ENCODE data around the gene TDRD1.

Gene TDRD1

GRCh38 chr10:114234132-114234531 is 55.0 kb downstream of the TDRD1 start:
- DNase-seq (ENCODE audit: low spot score), result no peak

GRCh38 chr10:114239117-114239993 is 60.2 kb downstream of the TDRD1 start, which contains the start of gene VWA2:
Gene VWA2, plus strand, starts transcription at chr10:114239254. Its CDS starts 9,460 bp downstream, at chr10:114248714.
- no peak for DNase-seq (ENCODE audit: low spot score)

DNA sequence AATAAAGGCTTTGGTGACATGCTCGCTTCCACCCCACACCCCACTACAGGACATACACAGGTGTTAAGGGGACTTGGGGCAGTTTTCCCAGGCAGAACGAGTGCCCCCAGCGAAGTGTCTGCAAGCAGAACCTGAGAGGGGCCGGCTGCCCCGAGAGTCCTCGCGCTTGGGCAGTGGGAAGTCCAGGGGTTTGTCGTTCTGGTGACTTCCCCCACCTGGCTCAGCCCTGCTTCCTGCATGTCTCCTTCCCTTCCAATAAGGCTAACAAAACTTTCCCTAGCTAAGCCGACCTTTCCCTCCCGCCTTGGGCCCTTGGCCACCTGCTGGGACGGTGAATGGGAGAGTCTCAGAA is 60.8 kb downstream of the TDRD1 start:
- no peak for DNase-seq (ENCODE audit: low spot score)

GRCh38 chr10:114242235-114242634 is 63.1 kb downstream of the TDRD1 start:
- DNase-seq (ENCODE audit: low spot score), result no peak

- no peak for DNase-seq (ENCODE audit: low spot score)
Measured at GRCh38 chr10:114243661-114244060, 64.5 kb downstream of the TDRD1 start.

GRCh38 chr10:114244126-114244525 is 65.0 kb downstream of the TDRD1 start:
- DNase-seq (ENCODE audit: low spot score), result no peak

DNA sequence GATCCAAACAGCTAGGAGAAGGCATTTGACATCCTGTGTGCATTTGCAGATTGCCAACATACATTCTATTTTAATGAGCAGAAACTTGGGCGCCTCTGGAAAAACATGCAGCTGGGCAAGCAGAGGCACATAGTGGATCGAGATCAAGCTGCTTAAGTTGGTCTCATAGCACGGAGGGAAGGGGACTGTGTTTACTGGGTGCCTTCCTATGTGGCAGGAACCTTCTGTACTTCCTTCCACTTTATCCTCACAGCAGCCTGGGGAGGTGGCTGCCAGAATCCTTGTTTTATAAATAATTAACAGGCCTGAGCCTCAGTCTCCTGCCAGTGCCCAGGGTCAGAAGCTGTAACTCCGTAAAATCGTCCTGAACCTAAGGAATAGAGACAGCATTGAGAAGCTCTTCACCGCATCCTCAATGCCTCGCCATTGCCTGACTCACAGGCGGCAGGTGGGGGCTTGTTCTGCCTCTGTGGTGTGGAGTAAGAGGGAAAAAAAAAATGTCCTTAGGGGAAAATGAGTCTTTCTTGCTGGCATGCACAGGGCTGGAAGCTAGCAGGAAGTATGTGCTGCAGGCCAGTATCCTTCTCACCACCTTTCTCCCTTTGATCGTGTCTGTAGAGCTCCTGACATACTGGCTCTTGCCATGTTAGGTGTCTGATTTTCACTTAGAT is 66.1 kb downstream of the TDRD1 start:
- no peak for DNase-seq (ENCODE audit: low spot score)

GRCh38 chr10:114246679-114247305 is 67.6 kb downstream of the TDRD1 start:
- DNase-seq (ENCODE audit: low spot score), result no peak

DNA sequence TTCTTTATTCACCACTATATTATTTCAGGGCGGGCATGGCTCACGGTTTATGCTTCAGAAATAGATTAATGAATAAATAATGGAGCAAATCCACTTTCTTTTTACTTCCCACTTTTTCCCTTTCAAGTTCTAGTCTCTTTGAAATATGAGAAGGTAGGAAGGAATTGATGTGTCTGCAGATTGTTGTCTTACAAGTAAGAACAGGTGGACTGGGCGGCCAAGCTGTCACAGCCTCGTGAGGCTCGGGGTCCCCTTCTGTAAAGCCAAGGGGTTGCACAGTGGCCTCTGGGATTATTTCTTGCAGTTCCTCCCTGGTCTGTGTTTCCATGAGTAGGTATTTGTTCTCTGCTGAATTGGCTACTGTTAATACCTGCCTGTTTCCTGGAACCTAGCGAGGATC is 71.1 kb downstream of the TDRD1 start:
- DNase-seq (ENCODE audit: low spot score), result no peak

GRCh38 chr10:114250716-114251115 is 71.6 kb downstream of the TDRD1 start:
- no peak for DNase-seq (ENCODE audit: low spot score)

DNA sequence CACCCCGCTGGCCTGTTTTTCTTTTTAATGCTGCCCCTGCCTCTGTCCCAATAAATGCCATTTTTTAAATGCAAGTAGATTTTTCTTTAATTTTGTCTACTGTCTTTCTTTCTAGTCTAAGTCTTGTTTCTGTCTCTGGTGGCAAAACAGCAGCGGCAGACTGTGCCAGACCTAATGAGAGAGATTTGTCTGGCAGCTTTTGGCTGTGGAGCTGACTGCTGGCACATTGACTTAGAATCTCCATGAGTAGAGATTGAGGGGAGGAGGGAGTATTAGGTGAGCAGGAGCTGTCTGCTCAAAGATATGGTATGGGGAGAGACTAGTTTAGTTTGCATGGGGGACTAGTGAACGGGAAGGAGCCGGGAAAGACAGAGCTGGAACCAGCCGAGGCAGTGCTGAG is 72.9 kb downstream of the TDRD1 start:
- DNase-seq (ENCODE audit: low spot score), result no peak

- no peak for DNase-seq (ENCODE audit: low spot score)
Measured at GRCh38 chr10:114252883-114253282, 73.7 kb downstream of the TDRD1 start.

GRCh38 chr10:114255227-114255626 is 76.1 kb downstream of the TDRD1 start:
- DNase-seq (ENCODE audit: low spot score), result no peak

- DNase-seq (ENCODE audit: low spot score), result no peak
Measured at GRCh38 chr10:114256008-114256765, 77.0 kb downstream of the TDRD1 start.

GRCh38 chr10:114256822-114257221 is 77.7 kb downstream of the TDRD1 start:
- no peak for DNase-seq (ENCODE audit: low spot score)

DNA sequence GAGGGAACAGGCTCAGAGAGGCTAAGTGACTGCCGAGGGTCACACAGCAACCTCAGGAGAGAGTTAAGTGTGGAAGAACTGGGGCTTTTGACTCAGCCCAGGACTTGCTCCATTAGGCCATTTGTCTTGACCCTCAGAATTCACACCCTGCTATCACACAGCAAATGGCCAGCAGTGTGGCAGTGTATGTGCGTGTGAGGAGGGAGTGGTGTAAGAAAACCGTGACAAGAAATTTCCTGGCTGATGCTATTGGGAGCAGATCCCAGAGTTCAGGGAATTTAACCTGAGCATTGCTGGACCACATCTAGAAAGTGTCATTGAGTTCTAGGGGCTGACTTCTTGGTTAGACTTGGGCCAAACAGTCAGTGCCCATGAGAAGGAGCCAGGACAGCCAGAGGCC is 78.3 kb downstream of the TDRD1 start:
- DNase-seq (ENCODE audit: low spot score), result no peak

DNA sequence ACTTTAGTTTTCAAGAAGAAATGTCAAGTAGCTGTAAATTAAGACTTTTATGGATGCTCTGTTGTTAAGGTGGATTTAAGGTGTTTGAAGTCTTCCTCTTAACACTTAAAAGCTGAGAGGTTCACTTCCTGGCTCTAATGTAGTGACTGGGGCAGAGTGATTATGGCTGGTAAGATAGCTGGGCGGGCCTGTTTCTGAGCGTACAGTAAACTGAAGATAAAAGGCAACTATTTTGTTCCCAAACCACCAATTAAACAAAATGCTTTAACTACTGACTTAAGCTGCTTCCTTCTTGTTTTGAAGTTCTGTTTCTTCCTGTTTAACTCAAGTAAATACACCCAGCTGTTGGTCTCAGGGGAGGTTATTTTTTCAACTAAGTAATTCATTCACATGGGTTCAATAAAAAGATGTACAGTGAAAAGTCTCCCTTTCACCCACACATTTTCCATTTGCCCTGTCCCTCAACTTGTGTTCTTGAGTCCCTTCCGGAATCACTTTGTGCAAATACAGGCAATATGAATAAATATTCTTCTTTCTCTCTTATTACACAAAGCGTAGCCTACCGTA is 79.2 kb downstream of the TDRD1 start:
- no peak for DNase-seq (ENCODE audit: low spot score)

DNA sequence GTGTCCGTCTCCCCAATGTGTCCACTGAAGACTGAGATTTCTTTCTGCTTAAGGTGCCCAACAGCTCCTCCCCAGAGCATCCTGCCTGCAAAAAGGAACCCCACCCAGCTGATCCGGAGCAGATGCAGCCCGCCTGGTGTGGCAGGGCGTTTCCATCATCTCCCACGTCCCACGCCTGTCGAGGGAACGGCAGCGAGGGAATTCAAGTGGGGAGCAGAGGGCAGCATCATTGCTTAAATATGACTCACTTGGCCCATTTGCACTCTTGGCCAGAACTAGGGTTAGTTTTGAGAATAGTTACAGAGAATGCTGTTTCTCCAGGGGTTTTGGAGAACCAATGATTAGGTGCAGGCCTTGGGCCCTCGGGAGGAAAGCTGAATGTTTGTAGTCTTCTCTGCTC is 80.7 kb downstream of the TDRD1 start:
- DNase-seq (ENCODE audit: low spot score), result no peak

- DNase-seq (ENCODE audit: low spot score), result no peak
Measured at GRCh38 chr10:114260366-114260765, 81.2 kb downstream of the TDRD1 start.

- no peak for DNase-seq (ENCODE audit: low spot score)
Measured at GRCh38 chr10:114261076-114261475, 81.9 kb downstream of the TDRD1 start.

DNA sequence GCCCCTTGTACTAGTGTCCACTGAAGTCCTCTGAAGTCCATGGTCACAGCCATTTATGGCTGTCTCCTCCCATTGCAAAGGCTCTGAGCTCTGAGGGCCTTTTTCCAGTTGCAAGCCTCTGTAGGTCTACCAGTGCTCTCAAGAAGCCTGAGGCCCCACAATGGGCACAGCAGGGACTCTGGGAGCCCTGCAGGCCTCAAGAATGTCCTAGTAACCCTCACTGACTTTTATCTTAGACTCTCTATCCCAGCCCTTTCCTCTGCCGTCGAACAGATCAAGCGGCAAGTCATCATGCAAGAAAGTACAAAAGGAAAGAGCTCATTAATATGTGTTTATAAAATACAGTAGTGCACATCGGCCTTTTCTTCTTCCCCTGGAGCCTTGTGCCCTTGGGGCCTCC is 83.3 kb downstream of the TDRD1 start:
- no peak for DNase-seq (ENCODE audit: low spot score)
